ENCODE data around the gene LRRC70.

LRRC70 gene

GRCh38 chr5:62574599-62574998 is 4.0 kb upstream of the LRRC70 start:
- TF ChIP-seq CTCF (conservative IDR thresholded peaks at IDR 0.05; ENCODE audit: low read length), result no peak
- no peak for DNase-seq (ENCODE audit: low read depth)
- no peak overlapping the region for H3K4me3 ChIP-seq (ENCODE audit: low read length)

DNA sequence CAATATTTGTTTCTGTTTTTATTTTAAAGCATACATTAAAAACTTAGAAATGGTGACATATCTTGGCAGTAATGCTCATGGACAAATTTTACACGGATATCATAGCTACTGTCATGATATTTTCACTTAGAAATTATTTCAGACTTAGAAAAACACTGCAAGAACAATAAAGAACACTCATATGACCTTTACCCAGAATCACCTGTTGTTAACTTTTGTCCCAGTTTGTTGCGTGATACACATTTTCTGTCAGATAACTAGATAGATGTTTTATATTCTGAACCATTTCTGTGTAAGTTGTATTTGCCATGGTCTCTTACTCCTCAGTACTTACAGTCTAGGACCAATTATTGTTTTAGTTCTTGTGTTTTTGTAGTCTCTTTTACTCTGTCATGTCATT is 3.6 kb upstream of the LRRC70 start:
- TF ChIP-seq CTCF (conservative IDR thresholded peaks at IDR 0.05; ENCODE audit: low read length), result no peak
- no peak overlapping the region for H3K4me3 ChIP-seq (ENCODE audit: low read length)
- no peak for DNase-seq (ENCODE audit: low read depth)

DNA sequence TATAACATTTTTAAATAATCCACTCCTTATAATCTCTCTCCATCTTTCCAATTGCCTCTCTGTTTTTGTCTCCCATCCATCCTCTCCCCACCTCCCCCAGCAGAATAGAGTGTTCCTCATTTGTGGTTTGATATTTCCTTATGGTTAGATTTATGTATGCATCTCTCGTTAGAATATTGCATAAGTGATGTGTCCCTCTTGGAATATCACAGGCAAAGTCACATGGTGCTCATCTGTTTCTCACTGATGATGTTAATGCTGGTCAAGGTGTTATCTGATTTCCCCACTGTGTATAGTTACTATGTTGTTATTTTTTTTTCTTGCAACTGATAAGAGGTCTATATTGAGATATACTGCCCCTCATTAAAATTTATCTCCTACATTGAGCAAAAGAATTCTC is 3.1 kb upstream of the LRRC70 start:
- H3K4me3 ChIP-seq (ENCODE audit: low read length), result no peak overlapping the region
- TF ChIP-seq CTCF (conservative IDR thresholded peaks at IDR 0.05; ENCODE audit: low read length), result no peak
- DNase-seq (ENCODE audit: low read depth), result no peak

DNA sequence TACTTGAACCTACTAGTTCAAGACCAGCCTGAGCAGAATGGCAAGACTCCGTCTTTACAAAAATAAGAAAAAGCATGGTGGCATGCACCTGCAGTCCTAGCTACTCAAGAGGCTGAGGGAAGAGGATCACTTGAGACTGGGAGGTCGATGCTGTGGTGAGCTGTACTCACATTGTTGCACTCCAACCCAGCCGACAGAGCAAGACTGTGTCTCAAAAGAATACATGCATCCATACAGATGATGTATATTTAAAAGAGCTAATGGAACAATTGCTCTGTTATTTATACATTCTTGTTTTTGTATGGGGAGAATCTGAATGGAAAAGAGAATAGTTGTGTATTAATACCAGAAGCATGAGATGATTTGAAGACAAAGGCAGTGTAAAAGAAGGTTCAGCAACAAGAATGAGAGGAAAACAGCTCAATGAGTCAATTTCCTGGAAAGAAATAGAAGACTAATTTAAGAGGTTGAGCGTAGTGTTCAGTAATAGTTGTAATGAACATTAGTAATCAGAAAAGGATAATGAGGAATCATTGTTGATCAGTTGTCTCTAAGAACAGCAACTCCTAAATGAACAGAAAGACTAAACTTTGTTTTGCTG is 1.9 kb upstream of the LRRC70 start:
- no peak for DNase-seq (ENCODE audit: low read depth)
- TF ChIP-seq CTCF (conservative IDR thresholded peaks at IDR 0.05; ENCODE audit: low read length), result no peak
- H3K4me3 ChIP-seq (ENCODE audit: low read length), result no peak overlapping the region

- no peak overlapping the region for H3K4me3 ChIP-seq (ENCODE audit: low read length)
- no peak for TF ChIP-seq CTCF (conservative IDR thresholded peaks at IDR 0.05; ENCODE audit: low read length)
- no peak for DNase-seq (ENCODE audit: low read depth)
These were observed 1.1 kb upstream of the LRRC70 start for GRCh38 chr5:62577488-62577887.

GRCh38 chr5:62579761-62580160 is 1.1 kb downstream of the LRRC70 start:
- no peak overlapping the region for H3K4me3 ChIP-seq (ENCODE audit: low read length)
- no peak for TF ChIP-seq CTCF (conservative IDR thresholded peaks at IDR 0.05; ENCODE audit: low read length)
- no peak for DNase-seq (ENCODE audit: low read depth)

DNA sequence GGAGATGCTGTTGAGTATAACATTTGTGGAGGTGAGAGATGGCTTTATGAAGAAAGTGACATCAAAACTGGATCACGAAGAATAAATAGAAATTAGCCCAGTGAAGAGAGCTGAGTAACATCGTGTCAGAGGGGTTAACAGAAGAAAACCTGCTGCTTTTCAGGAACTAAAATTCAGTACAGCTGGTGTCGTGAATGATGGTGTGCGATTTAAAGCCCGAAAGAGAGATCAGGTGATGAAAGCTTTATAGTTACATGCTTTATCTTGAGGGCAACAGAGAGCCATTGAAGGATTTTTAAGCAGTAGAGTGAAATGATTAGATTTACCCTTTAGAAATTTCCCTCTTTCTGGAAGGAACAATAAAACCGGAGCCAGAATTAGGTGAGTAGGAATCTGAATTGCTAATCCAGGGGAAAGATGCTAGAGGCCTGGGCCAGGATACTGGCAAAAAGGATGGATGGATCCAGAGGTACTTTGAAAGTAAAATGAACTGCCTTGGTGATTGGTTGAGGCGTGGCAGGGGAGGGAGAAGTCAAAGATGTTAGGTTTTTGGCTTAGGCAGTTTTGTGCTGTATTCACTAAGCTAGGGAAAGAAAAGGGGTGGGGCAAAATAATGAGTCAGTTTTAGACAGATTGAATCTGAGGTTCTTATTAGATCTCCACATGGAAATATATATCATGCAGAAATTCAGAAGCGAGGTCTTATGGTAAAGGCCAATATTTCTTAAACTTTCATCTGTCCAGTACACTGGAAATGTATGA is 3.4 kb downstream of the LRRC70 start:
- no peak for DNase-seq (ENCODE audit: low read depth)
- no peak overlapping the region for H3K4me3 ChIP-seq (ENCODE audit: low read length)

More for the DNA sequence above, 3.4 kb downstream of the LRRC70 start:
- no peak for TF ChIP-seq CTCF (conservative IDR thresholded peaks at IDR 0.05; ENCODE audit: low read length)
